A549 (cell line): ENCODE data around the gene TNFSF15. TPM values are rescaled to one million over a fixed set of nuclear protein-coding genes. Genes with fewer than 3 reads are reported as not detected.

Experiments
- ATAC-seq, 2 experiments: fragments of 200-7000 bp in 1 of 2; fragments of >200 bp in 1 of 2; cut with Nextera tagmentation in 1 of 2; cut with Tn5 transposase in 1 of 2; 3 replicates each; pipeline versions ENCODE4 v1.8.0 to v1.9.1; 2018 to 2020; ENCODE audit warnings: mild to moderate bottlenecking in 1 of 2, moderate library complexity in 1 of 2
- CTCF ChIA-PET: fragments of 300-600 bp; sonication (Branson Sonifier 250); formaldehyde crosslinking; extraction: SDS; loops from one replicate; lab custom pipeline; 2021; ENCODE audit warnings: antibody characterized with exemption, inconsistent platforms; lab: Yijun Ruan, JAX
- POLR2A ChIA-PET: fragments of 350-600 bp; formaldehyde crosslinking; extraction: SDS; loops from one replicate; lab custom pipeline; 2021; ENCODE audit warnings: antibody characterized with exemption, inconsistent platforms; lab: Yijun Ruan, JAX
- DNase-seq, 2 experiments: peaks; one replicate each; pipeline versions ENCODE4 v3.0.0 to v3.0.0-alpha.2; 2011 to 2016; ENCODE audit warnings: low read depth in 1 of 2, low spot score in 1 of 2
- FAIRE-seq: peaks from 2 replicates; lab custom pipeline; 2011; peaks lifted over from hg19 to GRCh38; lab: Jason Lieb, UNC
- H3K27ac ChIP-seq, 2 experiments: fragments of >200 bp; sonication (Bioruptor Twin); formaldehyde crosslinking; 3 replicates each; pipeline ENCODE4 v1.5.1; 2016 to 2017
- H3K4me1 ChIP-seq: fragments of >200 bp; sonication (Bioruptor Twin); formaldehyde crosslinking; 3 replicates; pipeline ENCODE4 v1.6.1; 2016
- H3K4me2 ChIP-seq: fragments of >200 bp; sonication (Bioruptor Twin); formaldehyde crosslinking; 3 replicates; pipeline ENCODE4 v1.6.1; 2016
- H3K4me3 ChIP-seq: fragments of >200 bp; sonication (Bioruptor Twin); formaldehyde crosslinking; 3 replicates; pipeline ENCODE4 v1.5.1; 2016
- H3K9me3 ChIP-seq: fragments of >200 bp; sonication (Bioruptor Twin); formaldehyde crosslinking; 3 replicates; pipeline ENCODE4 v1.6.1; 2016
- BHLHE40 ChIP-seq: IDR thresholded peaks from 2 replicates; pipeline ENCODE4 v1.6.1; 2012; ENCODE audit warnings: low read depth, low read length, inconsistent platforms
- EHF ChIP-seq: fragments of 250-450 bp; sonication (Bioruptor Pico); IDR thresholded peaks from 2 replicates; pipeline ENCODE4 v1.5.0; 2020; ENCODE audit warnings: mild to moderate bottlenecking
- EHMT2 ChIP-seq: fragments of 200-600 bp; sonication (generic); IDR thresholded peaks from 2 replicates; pipeline ENCODE4 v1.6.1; 2016; ENCODE audit warnings: antibody characterized with exemption, low read depth, mild to moderate bottlenecking, moderate library complexity
- EP300 ChIP-seq, 2 experiments: fragments of >200 bp; sonication (Bioruptor Twin); formaldehyde crosslinking; IDR thresholded peaks; 2 replicates in 1 of 2; 3 replicates in 1 of 2; pipeline ENCODE4 v1.6.1; 2016 to 2017
- ESRRA ChIP-seq: fragments of 150-350 bp; IDR thresholded peaks from 2 replicates; pipeline ENCODE4 v1.6.1; 2014; ENCODE audit warnings: mild to moderate bottlenecking, low read length, borderline replicate concordance
- FOSL2 ChIP-seq, 2 experiments: fragments of 450-650 bp in 1 of 2; fragments of >200 bp in 1 of 2; sonication (Bioruptor Twin) in 1 of 2; formaldehyde crosslinking; IDR thresholded peaks; 2 replicates each; pipeline versions ENCODE4 v1.5.0 to v1.6.1; 2016 to 2020; ENCODE audit warnings: mild to moderate bottlenecking in 1 of 2, moderate library complexity in 1 of 2
- FOXS1 ChIP-seq: fragments of 250-450 bp; sonication (Bioruptor Pico); IDR thresholded peaks from 2 replicates; pipeline ENCODE4 v1.5.0; 2020; ENCODE audit warnings: mild to moderate bottlenecking, moderate library complexity
- GATA3 ChIP-seq: IDR thresholded peaks from 2 replicates; pipeline ENCODE4 v1.6.1; 2012; ENCODE audit warnings: borderline replicate concordance
- KDM1A ChIP-seq: fragments of 200-600 bp; sonication (generic); IDR thresholded peaks from 2 replicates; pipeline ENCODE4 v1.6.1; 2016; ENCODE audit warnings: low read depth, mild to moderate bottlenecking
- NFE2L2 ChIP-seq: fragments of 150-350 bp; conservative IDR thresholded peaks from 2 replicates; pipeline ENCODE4 v1.6.1; 2014; ENCODE audit warnings: low read length
- NR3C1 ChIP-seq: fragments of >200 bp; sonication (Bioruptor Twin); formaldehyde crosslinking; IDR thresholded peaks from 3 replicates; pipeline ENCODE4 v1.6.1; 2017
- POLR2AphosphoS2 ChIP-seq: conservative IDR thresholded peaks from 2 replicates; pipeline ENCODE4 v1.6.1; 2012; ENCODE audit warnings: low read length, improper control_type of control experiment, inconsistent platforms
- RAD21 ChIP-seq, 2 experiments: fragments of >200 bp in 1 of 2; sonication (Bioruptor Twin) in 1 of 2; formaldehyde crosslinking in 1 of 2; IDR thresholded peaks in 1 of 2; conservative IDR thresholded peaks in 1 of 2; 2 replicates in 1 of 2; 3 replicates in 1 of 2; pipeline ENCODE4 v1.6.1; 2012 to 2018; ENCODE audit warnings: inconsistent platforms in 1 of 2
- RCOR1 ChIP-seq: fragments of 150-350 bp; IDR thresholded peaks from 2 replicates; pipeline ENCODE4 v1.6.1; 2014; ENCODE audit warnings: antibody characterized with exemption, low read length, low read depth
- RNF2 ChIP-seq: fragments of 200-600 bp; sonication (generic); IDR thresholded peaks from 2 replicates; pipeline ENCODE4 v1.6.1; 2016; ENCODE audit warnings: low read depth, mild to moderate bottlenecking, antibody characterized with exemption, moderate library complexity, borderline replicate concordance
- SMC3 ChIP-seq: fragments of >200 bp; sonication (Bioruptor Twin); formaldehyde crosslinking; IDR thresholded peaks from 3 replicates; pipeline ENCODE4 v1.6.1; 2018; ENCODE audit warnings: inconsistent platforms
- ZC3H11A ChIP-seq: fragments of 450-650 bp; IDR thresholded peaks from 2 replicates; pipeline ENCODE4 v1.6.1; 2014; ENCODE audit warnings: antibody characterized with exemption, mild to moderate bottlenecking
- ZFP36 ChIP-seq: fragments of 450-650 bp; IDR thresholded peaks from 2 replicates; pipeline ENCODE4 v1.6.1; 2014; ENCODE audit warnings: borderline replicate concordance; ENCODE audit not compliant: partially characterized antibody
- ZSCAN20 ChIP-seq: fragments of 250-450 bp; sonication (Bioruptor Pico); IDR thresholded peaks from 2 replicates; pipeline ENCODE4 v1.8.0; 2022; ENCODE audit warnings: mild to moderate bottlenecking, moderate library complexity
- WGBS: methylation state at CpG from one replicate; pipeline ENCODE4 v1.1.6; 2017; ENCODE audit errors: missing lambda C conversion rate; 5-methylcytosine and 5-hydroxymethylcytosine counted together
- polyA plus RNA-seq, 4 experiments: library from polyadenylated mRNA; depleted of rRNA in 3 of 4; stranded (reverse); fragments of >200 nt; fragmentation: RNase III in 1 of 4; extraction: RNeasy Plus Mini Kit Qiagen cat#74134 plus additional on column Dnase treatment in 1 of 4; gene quantifications; 2 replicates in 3 of 4; 3 replicates in 1 of 4; pipeline ENCODE4 v1.2.3, GENCODE V29; 2011 to 2017
- TF ChIP-seq, protein P1 (sequence below): fragments of >200 bp; sonication (Bioruptor Twin); formaldehyde crosslinking; IDR thresholded peaks from 2 replicates; pipeline ENCODE4 v1.6.1; 2016
- TF ChIP-seq, protein P2 (sequence below): fragments of 450-650 bp; IDR thresholded peaks from 2 replicates; pipeline ENCODE4 v1.6.1; 2014; ENCODE audit warnings: antibody characterized with exemption
- TF ChIP-seq, protein P3 (sequence below): fragments of >200 bp; sonication (Bioruptor Twin); formaldehyde crosslinking; IDR thresholded peaks from 3 replicates; pipeline ENCODE4 v1.5.1; 2016
- TF ChIP-seq, protein P4 (sequence below): fragments of 150-350 bp; IDR thresholded peaks from 2 replicates; pipeline ENCODE4 v1.6.1; 2014; ENCODE audit warnings: low read depth, mild to moderate bottlenecking, low read length
- TF ChIP-seq, protein P5 (sequence below): fragments of 200-600 bp; sonication (generic); IDR thresholded peaks from 2 replicates; pipeline ENCODE4 v1.6.1; 2016; ENCODE audit warnings: antibody characterized with exemption, mild to moderate bottlenecking, moderate library complexity

Gene TNFSF15
- polyA plus RNA-seq, 2 of the 4 experiments (the other 2 are of a cell fraction) = 2.8 to 5.6 TPM

DNA sequence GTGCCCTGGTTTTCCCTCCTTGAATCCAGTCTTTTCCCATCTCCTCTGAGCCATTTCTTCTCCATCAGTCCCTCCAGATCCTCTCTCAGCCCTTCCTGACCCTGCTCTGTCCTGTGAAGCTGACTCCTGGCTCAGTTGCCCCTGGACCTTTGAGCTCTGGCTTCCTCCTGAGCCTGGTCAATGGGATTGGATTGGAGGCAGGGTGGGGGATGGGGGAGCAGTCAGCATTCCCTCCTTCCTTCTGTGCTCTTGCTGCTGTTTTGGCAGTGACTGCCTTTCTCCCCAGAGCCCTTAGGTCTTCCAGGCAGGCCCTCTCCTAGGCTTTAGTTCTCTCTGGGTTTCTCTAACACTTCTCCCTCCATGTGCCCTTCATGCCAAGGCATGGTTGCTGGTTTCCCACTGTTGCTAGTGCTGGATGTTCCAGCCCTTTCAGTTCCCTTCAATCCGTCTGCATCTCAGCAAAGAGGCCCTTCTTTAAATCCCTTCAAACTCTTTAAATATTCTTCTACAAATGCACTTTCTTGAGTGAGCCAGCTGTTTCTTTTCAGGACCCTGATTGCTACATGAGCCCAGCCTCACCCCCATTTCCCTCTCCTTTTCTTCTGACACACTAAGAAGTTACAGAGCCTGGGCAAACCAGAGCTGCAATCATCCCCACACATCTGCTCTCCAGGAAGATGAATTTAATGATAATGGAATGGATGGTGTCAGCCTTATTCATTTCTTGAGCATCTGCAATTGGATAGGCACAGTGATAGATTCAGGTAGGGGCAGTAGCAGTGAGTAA is 2.2 kb downstream of the TNFSF15 start (continued):
- TF ChIP-seq, protein P1, sequence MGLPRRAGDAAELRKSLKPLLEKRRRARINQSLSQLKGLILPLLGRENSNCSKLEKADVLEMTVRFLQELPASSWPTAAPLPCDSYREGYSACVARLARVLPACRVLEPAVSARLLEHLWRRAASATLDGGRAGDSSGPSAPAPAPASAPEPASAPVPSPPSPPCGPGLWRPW = no peak

DNA sequence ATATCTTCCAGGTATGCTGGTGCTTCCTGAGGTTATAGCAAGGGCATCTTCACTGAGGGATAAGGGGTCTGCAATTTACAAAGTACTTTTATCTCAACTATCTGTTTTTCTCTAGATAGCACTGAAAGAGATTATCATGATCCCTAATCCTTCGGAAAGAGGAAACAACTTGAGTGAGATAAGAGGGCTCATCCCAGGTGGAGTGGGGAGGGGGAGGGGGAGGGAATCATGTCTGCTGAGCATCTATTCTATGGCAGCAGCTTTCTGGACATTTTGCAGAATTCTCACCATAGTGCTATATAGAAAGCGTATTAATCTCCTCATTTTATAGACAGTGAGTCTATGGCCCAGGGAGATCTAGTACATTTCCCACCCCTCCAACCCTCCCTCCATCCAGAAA is 5.9 kb downstream of the TNFSF15 start:
- TF ChIP-seq ZFP36 (no peak), BHLHE40 (no peak), RNF2 (no peak), SMC3 (no peak)
- TF ChIP-seq, protein P2, sequence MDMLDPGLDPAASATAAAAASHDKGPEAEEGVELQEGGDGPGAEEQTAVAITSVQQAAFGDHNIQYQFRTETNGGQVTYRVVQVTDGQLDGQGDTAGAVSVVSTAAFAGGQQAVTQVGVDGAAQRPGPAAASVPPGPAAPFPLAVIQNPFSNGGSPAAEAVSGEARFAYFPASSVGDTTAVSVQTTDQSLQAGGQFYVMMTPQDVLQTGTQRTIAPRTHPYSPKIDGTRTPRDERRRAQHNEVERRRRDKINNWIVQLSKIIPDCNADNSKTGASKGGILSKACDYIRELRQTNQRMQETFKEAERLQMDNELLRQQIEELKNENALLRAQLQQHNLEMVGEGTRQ = no peak
- no peak for FAIRE-seq

DNA sequence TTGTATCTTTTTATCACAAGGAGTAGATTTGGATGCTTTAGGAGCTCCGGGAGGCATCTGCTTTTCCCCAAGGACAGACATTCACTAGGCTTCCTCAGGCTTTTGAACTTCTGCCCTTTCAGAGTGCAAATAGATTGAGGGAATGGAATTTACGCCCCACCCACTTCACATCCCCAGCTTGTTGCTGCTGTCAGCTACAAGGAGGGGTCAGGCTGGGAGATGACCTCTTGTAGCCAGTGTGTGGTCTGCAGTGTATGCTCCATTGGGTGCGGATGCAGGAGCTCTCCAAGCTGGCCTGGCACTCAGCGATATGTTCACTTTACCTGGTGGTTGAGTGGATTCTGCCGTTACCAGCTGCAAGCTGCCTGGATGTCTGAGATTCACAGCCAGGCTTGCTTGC is 6.4 kb downstream of the TNFSF15 start:
- ATAC-seq = peak; percentile 65 to 85; a peak in 5 of 6 replicates
- peak overlapping the region; percentile 55 to 80; a peak in 5 of 6 replicates for H3K27ac ChIP-seq
- 16% methylated on average over 4 of the region's 5 CpGs for WGBS
- DNase-seq = peak; percentile 50 to 79
- no peaks in the 10 kb centered on the region for H3K9me3 ChIP-seq
- H3K4me2 ChIP-seq = peak overlapping the region; percentile 64
- POLR2A ChIA-PET = interaction anchor here (0.8 kb wide), 1 partner anchor 20 kb away, joined by 4 read pairs; no protein-coding TSS in a partner anchor
- FAIRE-seq = peak; percentile 32
- CTCF ChIA-PET = interaction anchor here (1.5 to 1.7 kb wide), 2 partner anchors 12 to 61 kb away, joined by 3 to 8 read pairs; no protein-coding TSS in a partner anchor
- TF ChIP-seq NR3C1 (no peak), POLR2AphosphoS2 (no peak), FOSL2 (IDR thresholded peaks at IDR 0.05) (no peak), FOSL2 (CRISPR knock-in tag; IDR thresholded peaks at IDR 0.05) (no peak), SMC3 (0 out of 3 replicates have a peak, but pooled peaks have one; percentile 6), RAD21 (conservative IDR thresholded peaks at IDR 0.05 in 1 of 2, IDR thresholded peaks at IDR 0.05 in 1 of 2) (0 out of 5 replicates have a peak, but pooled peaks of 1 of the 2 experiments have one; percentile 11), EP300 (IDR thresholded peaks at IDR 0.05) (peak in 1 of 2 experiments; percentile 16; a peak in 1 of 5 replicates), KDM1A (no peak), RNF2 (no peak), ESRRA (no peak), ZSCAN20 (CRISPR knock-in tag) (no peak), GATA3 (peak; percentile 65), EHF (CRISPR knock-in tag) (no peak), NFE2L2 (no peak), RCOR1 (no peak), FOXS1 (CRISPR knock-in tag) (no peak), EHMT2 (no peak), ZC3H11A (no peak)
- TF ChIP-seq, protein P3, sequence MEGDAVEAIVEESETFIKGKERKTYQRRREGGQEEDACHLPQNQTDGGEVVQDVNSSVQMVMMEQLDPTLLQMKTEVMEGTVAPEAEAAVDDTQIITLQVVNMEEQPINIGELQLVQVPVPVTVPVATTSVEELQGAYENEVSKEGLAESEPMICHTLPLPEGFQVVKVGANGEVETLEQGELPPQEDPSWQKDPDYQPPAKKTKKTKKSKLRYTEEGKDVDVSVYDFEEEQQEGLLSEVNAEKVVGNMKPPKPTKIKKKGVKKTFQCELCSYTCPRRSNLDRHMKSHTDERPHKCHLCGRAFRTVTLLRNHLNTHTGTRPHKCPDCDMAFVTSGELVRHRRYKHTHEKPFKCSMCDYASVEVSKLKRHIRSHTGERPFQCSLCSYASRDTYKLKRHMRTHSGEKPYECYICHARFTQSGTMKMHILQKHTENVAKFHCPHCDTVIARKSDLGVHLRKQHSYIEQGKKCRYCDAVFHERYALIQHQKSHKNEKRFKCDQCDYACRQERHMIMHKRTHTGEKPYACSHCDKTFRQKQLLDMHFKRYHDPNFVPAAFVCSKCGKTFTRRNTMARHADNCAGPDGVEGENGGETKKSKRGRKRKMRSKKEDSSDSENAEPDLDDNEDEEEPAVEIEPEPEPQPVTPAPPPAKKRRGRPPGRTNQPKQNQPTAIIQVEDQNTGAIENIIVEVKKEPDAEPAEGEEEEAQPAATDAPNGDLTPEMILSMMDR = no peak
- TF ChIP-seq, protein P4, sequence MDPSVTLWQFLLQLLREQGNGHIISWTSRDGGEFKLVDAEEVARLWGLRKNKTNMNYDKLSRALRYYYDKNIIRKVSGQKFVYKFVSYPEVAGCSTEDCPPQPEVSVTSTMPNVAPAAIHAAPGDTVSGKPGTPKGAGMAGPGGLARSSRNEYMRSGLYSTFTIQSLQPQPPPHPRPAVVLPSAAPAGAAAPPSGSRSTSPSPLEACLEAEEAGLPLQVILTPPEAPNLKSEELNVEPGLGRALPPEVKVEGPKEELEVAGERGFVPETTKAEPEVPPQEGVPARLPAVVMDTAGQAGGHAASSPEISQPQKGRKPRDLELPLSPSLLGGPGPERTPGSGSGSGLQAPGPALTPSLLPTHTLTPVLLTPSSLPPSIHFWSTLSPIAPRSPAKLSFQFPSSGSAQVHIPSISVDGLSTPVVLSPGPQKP = no peak
- TF ChIP-seq, protein P5, sequence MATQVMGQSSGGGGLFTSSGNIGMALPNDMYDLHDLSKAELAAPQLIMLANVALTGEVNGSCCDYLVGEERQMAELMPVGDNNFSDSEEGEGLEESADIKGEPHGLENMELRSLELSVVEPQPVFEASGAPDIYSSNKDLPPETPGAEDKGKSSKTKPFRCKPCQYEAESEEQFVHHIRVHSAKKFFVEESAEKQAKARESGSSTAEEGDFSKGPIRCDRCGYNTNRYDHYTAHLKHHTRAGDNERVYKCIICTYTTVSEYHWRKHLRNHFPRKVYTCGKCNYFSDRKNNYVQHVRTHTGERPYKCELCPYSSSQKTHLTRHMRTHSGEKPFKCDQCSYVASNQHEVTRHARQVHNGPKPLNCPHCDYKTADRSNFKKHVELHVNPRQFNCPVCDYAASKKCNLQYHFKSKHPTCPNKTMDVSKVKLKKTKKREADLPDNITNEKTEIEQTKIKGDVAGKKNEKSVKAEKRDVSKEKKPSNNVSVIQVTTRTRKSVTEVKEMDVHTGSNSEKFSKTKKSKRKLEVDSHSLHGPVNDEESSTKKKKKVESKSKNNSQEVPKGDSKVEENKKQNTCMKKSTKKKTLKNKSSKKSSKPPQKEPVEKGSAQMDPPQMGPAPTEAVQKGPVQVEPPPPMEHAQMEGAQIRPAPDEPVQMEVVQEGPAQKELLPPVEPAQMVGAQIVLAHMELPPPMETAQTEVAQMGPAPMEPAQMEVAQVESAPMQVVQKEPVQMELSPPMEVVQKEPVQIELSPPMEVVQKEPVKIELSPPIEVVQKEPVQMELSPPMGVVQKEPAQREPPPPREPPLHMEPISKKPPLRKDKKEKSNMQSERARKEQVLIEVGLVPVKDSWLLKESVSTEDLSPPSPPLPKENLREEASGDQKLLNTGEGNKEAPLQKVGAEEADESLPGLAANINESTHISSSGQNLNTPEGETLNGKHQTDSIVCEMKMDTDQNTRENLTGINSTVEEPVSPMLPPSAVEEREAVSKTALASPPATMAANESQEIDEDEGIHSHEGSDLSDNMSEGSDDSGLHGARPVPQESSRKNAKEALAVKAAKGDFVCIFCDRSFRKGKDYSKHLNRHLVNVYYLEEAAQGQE = no peak
- H3K4me1 ChIP-seq = peaks cover 58% of the 10 kb centered on the region
- no peak overlapping the region for H3K4me3 ChIP-seq

More for the DNA sequence above, 5.9 kb downstream of the TNFSF15 start:
- POLR2A ChIA-PET = interaction anchor here (0.8 kb wide), 1 partner anchor 21 kb away, joined by 4 read pairs; no protein-coding TSS in a partner anchor
- Histone ChIP-seq H3K27ac (peak overlapping the region; percentile 55 to 80; a peak in 5 of 6 replicates), H3K4me2 (peak overlapping the region; percentile 64), H3K4me3 (no peak overlapping the region), H3K9me3 (no peaks in the 10 kb centered on the region), H3K4me1 (peaks cover 63% of the 10 kb centered on the region)
- no peak for DNase-seq
- CTCF ChIA-PET = interaction anchor here (1.7 kb wide), 1 partner anchor 62 kb away, joined by 8 read pairs; no protein-coding TSS in a partner anchor
- 81% methylated on average over 2 of the region's 2 CpGs for WGBS
- no peak for ATAC-seq
